ENCODE measurements around the gene GARIN5B. TPM values are rescaled to one million over a fixed set of nuclear protein-coding genes. Genes with fewer than 3 reads are reported as not detected.

The GARIN5B gene
- total and polyA plus RNA-seq, 2 of the 8 experiments (the other 6 are each of a cell fraction or from before 2014, with no cell fraction given), result 0.03 TPM; not detected in 1

GRCh38 chr19:55379174-55379573, 16.1 kb upstream of the GARIN5B start (continued):
- TF ChIP-seq USF2 (IDR thresholded peaks at IDR 0.05; ENCODE audit: low read length) (no peak), POU5F1 (IDR thresholded peaks at IDR 0.05; ENCODE audit: low read depth, low read length) (no peak), CHD2 (IDR thresholded peaks at IDR 0.05; ENCODE audit: low read length) (no peak), MAFK (IDR thresholded peaks at IDR 0.05; ENCODE audit: low read depth, low read length) (no peak), BCL11A (IDR thresholded peaks at IDR 0.05; ENCODE audit: low read depth in 2 of 2, low read length in 2 of 2) (no peak), SIX5 (IDR thresholded peaks at IDR 0.05; ENCODE audit: low read depth, low read length) (no peak), ASH2L (IDR thresholded peaks at IDR 0.05; ENCODE audit: low read length) (no peak), NRF1 (IDR thresholded peaks at IDR 0.05; ENCODE audit: low read depth, low read length) (no peak), SUZ12 (IDR thresholded peaks at IDR 0.05; ENCODE audit: low read length) (no peak)

All from H1 (cell line).